Gastroesophageal sphincter (tissue), 4 donors: ENCODE measurements around the gene DEFB132. TPM values are rescaled to one million over a fixed set of nuclear protein-coding genes. Genes with fewer than 3 reads are reported as not detected.

Experiments used
- ATAC-seq: fragments of 150-250 bp; one replicate; pipeline ENCODE4 v1.9.1; 2016; ENCODE audit warnings: mild to moderate bottlenecking, moderate library complexity
- H3K27ac ChIP-seq, 4 donors: fragments of 200-600 bp; sonication (generic) in 3 of 4; 1 replicate in 3 of 4; 2 replicates in 1 of 4; pipeline ENCODE4 v1.5.1; 2016 to 2019
- H3K27me3 ChIP-seq: fragments of 200-600 bp; sonication (generic); one replicate; pipeline ENCODE4 v1.5.1; 2019
- H3K36me3 ChIP-seq, 2 donors: fragments of 200-600 bp; sonication (generic); one replicate each; pipeline ENCODE4 v1.5.1; 2019; ENCODE audit warnings: control low read depth in 1 of 2
- H3K4me1 ChIP-seq, 3 donors: fragments of 200-600 bp; sonication (generic); 1 replicate in 2 of 3; 2 replicates in 1 of 3; pipeline ENCODE4 v1.5.1; 2016 to 2019; ENCODE audit warnings: control low read depth in 2 of 3
- H3K4me3 ChIP-seq, 2 donors: fragments of 200-600 bp; sonication (generic); one replicate each; pipeline ENCODE4 v1.5.1; 2019; ENCODE audit warnings: mild to moderate bottlenecking in 1 of 2, moderate library complexity in 1 of 2
- H3K9me3 ChIP-seq, 3 donors: fragments of 200-600 bp; sonication (generic); one replicate each; pipeline ENCODE4 v1.5.1; 2017 to 2019; ENCODE audit warnings: control low read depth in 2 of 3
- CTCF ChIP-seq, 4 experiments: fragments of 200-600 bp in 2 of 4; fragments of 450-650 bp in 2 of 4; sonication (generic) in 1 of 4; IDR thresholded peaks; one replicate each; pipeline ENCODE4 v1.5.1; 2017 to 2019; ENCODE audit warnings: antibody characterized with exemption in 4 of 4, mild to moderate bottlenecking in 2 of 4, moderate library complexity in 2 of 4
- EP300 ChIP-seq: sonication (generic); formaldehyde crosslinking; IDR thresholded peaks from one replicate; pipeline ENCODE4 v1.6.1; 2017; ENCODE audit warnings: antibody characterized with exemption, mild to moderate bottlenecking
- POLR2A ChIP-seq, 2 donors: fragments of 450-650 bp; IDR thresholded peaks; one replicate each; pipeline ENCODE4 v1.6.1; 2017; ENCODE audit warnings: antibody characterized with exemption in 2 of 2, mild to moderate bottlenecking in 2 of 2, moderate library complexity in 1 of 2
- POLR2AphosphoS5 ChIP-seq: sonication (generic); formaldehyde crosslinking; IDR thresholded peaks from one replicate; pipeline ENCODE4 v1.6.1; 2017; ENCODE audit warnings: antibody characterized with exemption
- WGBS, 2 donors: methylation state at CpG; one replicate each; pipeline ENCODE4 v1.1.5; 2018; ENCODE audit warnings: low coverage in 1 of 2; 5-methylcytosine and 5-hydroxymethylcytosine counted together
- total RNA-seq, 4 donors: library from RNA; depleted of rRNA; stranded (reverse); fragments of >200 nt; gene quantifications; one replicate each; pipeline ENCODE4 v1.1.0, GENCODE V29; 2016

The DEFB132 gene
- total RNA-seq, 4 donors from 2014 or later = not detected

GRCh38 chr20:305745-306144, 48.2 kb downstream of the DEFB132 start:
- Histone ChIP-seq H3K9me3 (no peaks in the 10 kb centered on the region), H3K27ac (no peak overlapping the region), H3K4me1 (peaks cover 0 to 39% (median 8%) of the 10 kb centered on the region in 3 donors), H3K4me3 (no peak overlapping the region), H3K27me3 (no peaks in the 10 kb centered on the region), H3K36me3 (no peaks in the 10 kb centered on the region)
- no peak for ATAC-seq
- 71 to 72% methylated on average over 2 to 3 of the region's 11 CpGs for WGBS, 2 donors
- no peak for TF ChIP-seq POLR2AphosphoS5
- TF ChIP-seq CTCF (IDR thresholded peaks at IDR 0.05) = no peak
- TF ChIP-seq POLR2A (IDR thresholded peaks at IDR 0.05) = no peak
- no peak for TF ChIP-seq EP300

- no peak for TF ChIP-seq CTCF (IDR thresholded peaks at IDR 0.05)
- TF ChIP-seq POLR2A (IDR thresholded peaks at IDR 0.05) = no peak
- TF ChIP-seq POLR2AphosphoS5 = no peak
- no peak for TF ChIP-seq EP300
- H3K4me1 ChIP-seq = peaks cover 0 to 23% (median 0%) of the 10 kb centered on the region in 3 donors
- ATAC-seq = no peak
- 46 to 73% methylated on average over 3 to 5 of the region's 7 CpGs for WGBS, 2 donors
- H3K36me3 ChIP-seq = no peaks in the 10 kb centered on the region
- H3K27me3 ChIP-seq = no peaks in the 10 kb centered on the region
- no peaks in the 10 kb centered on the region for H3K9me3 ChIP-seq
- H3K27ac ChIP-seq = peak overlapping the region in 2 of 4 donors; percentile 87 to 89
- H3K4me3 ChIP-seq = no peak overlapping the region
Observed at GRCh38 chr20:308427-309038, 51.0 kb downstream of the DEFB132 start.

- WGBS, 2 donors = 0 to 2% methylated on average over 2 to 5 of the region's 6 CpGs
- H3K4me1 ChIP-seq = peaks cover 0 to 23% (median 0%) of the 10 kb centered on the region in 3 donors
- no peak for ATAC-seq
- peak overlapping the region; percentile 41 to 89 (median 85) for H3K27ac ChIP-seq
- no peaks in the 10 kb centered on the region for H3K36me3 ChIP-seq
- no peaks in the 10 kb centered on the region for H3K9me3 ChIP-seq
- TF ChIP-seq POLR2A (IDR thresholded peaks at IDR 0.05) = no peak
- no peak for TF ChIP-seq POLR2AphosphoS5
- no peak for TF ChIP-seq CTCF (IDR thresholded peaks at IDR 0.05)
- no peak for TF ChIP-seq EP300
- H3K27me3 ChIP-seq = no peaks in the 10 kb centered on the region
- peak overlapping the region in 1 of 2 donors; percentile 54 for H3K4me3 ChIP-seq
Observed at GRCh38 chr20:309306-309840, 51.8 kb downstream of the DEFB132 start.

GRCh38 chr20:309841-310644, 52.5 kb downstream of the DEFB132 start:
- no peak for TF ChIP-seq CTCF (IDR thresholded peaks at IDR 0.05)
- no peak for TF ChIP-seq POLR2AphosphoS5
- no peak for TF ChIP-seq POLR2A (IDR thresholded peaks at IDR 0.05)
- TF ChIP-seq EP300 = no peak
- no peaks in the 10 kb centered on the region for H3K27me3 ChIP-seq
- peaks cover 0 to 23% (median 0%) of the 10 kb centered on the region in 3 donors for H3K4me1 ChIP-seq
- H3K36me3 ChIP-seq = no peaks in the 10 kb centered on the region
- H3K27ac ChIP-seq = peak overlapping the region; percentile 41 to 89 (median 85)
- WGBS, 2 donors = 0 to 1% methylated on average over 11 to 17 of the region's 31 CpGs
- H3K4me3 ChIP-seq = peak overlapping the region; percentile 34 to 54
- peak; percentile 100 for ATAC-seq
- no peaks in the 10 kb centered on the region for H3K9me3 ChIP-seq
